HG03066 (cell line): ENCODE data around the gene AGPAT2.
"Not testable (repeated sequence)": the region's sequence is repeated elsewhere in the genome, so short reads cannot be mapped to it uniquely, and the experiment has no call there.

Source experiments
- ATAC-seq: cut with Tn5 transposase; IDR thresholded peaks from one replicate; pipeline ENCODE4 v1.9.1; 2021; ENCODE audit warnings: low read depth; ENCODE audit not compliant: unreplicated experiment

AGPAT2 gene

GRCh38 chr9:136650648-136651047 is 36.6 kb downstream of the AGPAT2 start:
- ATAC-seq = no peak

- no peak for ATAC-seq
Measured at GRCh38 chr9:136650021-136650420, 37.2 kb downstream of the AGPAT2 start.

- no peak for ATAC-seq
Measured at GRCh38 chr9:136648751-136649150, 38.5 kb downstream of the AGPAT2 start.

GRCh38 chr9:136646827-136647711 is 40.2 kb downstream of the AGPAT2 start:
- ATAC-seq = no peak

GRCh38 chr9:136645903-136646754 is 41.1 kb downstream of the AGPAT2 start:
- no peak for ATAC-seq

GRCh38 chr9:136645352-136645902 is 41.8 kb downstream of the AGPAT2 start:
- ATAC-seq = no peak

GRCh38 chr9:136644593-136645351 is 42.5 kb downstream of the AGPAT2 start:
- ATAC-seq = no peak

- no peak for ATAC-seq
Measured at GRCh38 chr9:136644343-136644592, 43.0 kb downstream of the AGPAT2 start.

- no peak for ATAC-seq
Measured at GRCh38 chr9:136643596-136644342, 43.5 kb downstream of the AGPAT2 start.

GRCh38 chr9:136642439-136642921 is 44.8 kb downstream of the AGPAT2 start:
- ATAC-seq = no peak

GRCh38 chr9:136640171-136641111 is 46.8 kb downstream of the AGPAT2 start:
- ATAC-seq = no peak

- ATAC-seq = no peak
Measured at GRCh38 chr9:136634904-136635303, 52.4 kb downstream of the AGPAT2 start.

GRCh38 chr9:136632491-136633106 is 54.7 kb downstream of the AGPAT2 start:
- not testable (repeated sequence) for ATAC-seq

GRCh38 chr9:136632072-136632471 is 55.2 kb downstream of the AGPAT2 start:
- ATAC-seq = not testable (repeated sequence)

GRCh38 chr9:136631038-136632000 is 55.9 kb downstream of the AGPAT2 start:
- no peak for ATAC-seq

GRCh38 chr9:136630662-136630992 is 56.6 kb downstream of the AGPAT2 start:
- ATAC-seq = no peak

GRCh38 chr9:136629879-136630661 is 57.2 kb downstream of the AGPAT2 start:
- no peak for ATAC-seq
